Endothelial cell of umbilical vein (primary cell): ENCODE data around the gene DNMT1. TPM values are rescaled to one million over a fixed set of nuclear protein-coding genes. Genes with fewer than 3 reads are reported as not detected.

Experiments used
- BruUV-seq: library from RNA; stranded (reverse); fragments of 400-500 nt; replicated peaks from 2 replicates; lab custom pipeline; 2021; lab: Mats Ljungman, UMichigan
- CTCF ChIA-PET: fragments of 300-600, 350-600 bp; sonication (Branson Sonifier 250); formaldehyde crosslinking; loops from one replicate; lab custom pipeline; 2021; ENCODE audit warnings: antibody characterized with exemption, inconsistent platforms; lab: Charles Lee
- POLR2A ChIA-PET: fragments of 300-600, 350-600 bp; sonication (Branson Sonifier 250); formaldehyde crosslinking; loops from one replicate; lab custom pipeline; 2021; ENCODE audit warnings: antibody characterized with exemption, inconsistent platforms; lab: Charles Lee
- DNase-seq: peaks from one replicate; pipeline ENCODE4 v3.0.0-alpha.2; 2011; ENCODE audit warnings: low read depth, low spot score
- FAIRE-seq: peaks from 2 replicates; lab custom pipeline; 2011; peaks lifted over from hg19 to GRCh38; lab: Jason Lieb, UNC
- H2AFZ ChIP-seq: 2 replicates; pipeline ENCODE4 v1.6.0; 2012; ENCODE audit warnings: low read depth, low read length, control low read depth, inconsistent platforms
- H3K27ac ChIP-seq: 2 replicates; pipeline ENCODE4 v1.5.1; 2011; ENCODE audit warnings: low read depth, mild to moderate bottlenecking, control low read depth, low read length, moderate library complexity; ENCODE audit not compliant: insufficient read depth
- H3K27me3 ChIP-seq, 2 experiments: 2 replicates each; pipeline versions ENCODE4 v1.6.0 to v1.6.1; 2011; ENCODE audit warnings: low read length in 2 of 2, mixed read lengths in 1 of 2; ENCODE audit not compliant: control insufficient read depth in 2 of 2, insufficient read depth in 2 of 2
- H3K36me3 ChIP-seq, 2 experiments: 2 replicates in 1 of 2; 3 replicates in 1 of 2; pipeline ENCODE4 v1.5.1; 2011; ENCODE audit warnings: low read length in 2 of 2, mild to moderate bottlenecking in 1 of 2, moderate library complexity in 1 of 2; ENCODE audit not compliant: control insufficient read depth in 2 of 2, insufficient read depth in 2 of 2; ENCODE audit errors: extremely low read depth in 1 of 2
- H3K4me1 ChIP-seq: 3 replicates; pipeline ENCODE4 v1.5.1; 2011; ENCODE audit warnings: mild to moderate bottlenecking, low read length; ENCODE audit not compliant: control insufficient read depth, insufficient read depth; ENCODE audit errors: extremely low read depth
- H3K4me2 ChIP-seq: 2 replicates; pipeline ENCODE4 v1.6.1; 2011; ENCODE audit warnings: low read length, control low read depth, mixed read lengths; ENCODE audit not compliant: insufficient read depth
- H3K4me3 ChIP-seq, 3 experiments: fragments of 200-600 bp in 1 of 3; sonication (generic), shearing (Covaris generic) in 1 of 3; replicated peaks in 1 of 3; 2 replicates each; pipeline ENCODE4 v1.5.1; 2011 to 2016; ENCODE audit warnings: control low read depth in 3 of 3, low read length in 3 of 3, mild to moderate bottlenecking in 2 of 3, inconsistent platforms in 1 of 3, low read depth in 1 of 3, moderate library complexity in 1 of 3; ENCODE audit not compliant: insufficient read depth in 1 of 3
- H3K79me2 ChIP-seq: 2 replicates; pipeline ENCODE4 v1.6.0; 2012; ENCODE audit warnings: low read length, inconsistent platforms; ENCODE audit not compliant: control insufficient read depth, insufficient read depth
- H3K9ac ChIP-seq: replicated peaks from 2 replicates; pipeline ENCODE3; 2011; ENCODE audit warnings: low read length, control low read depth; ENCODE audit not compliant: insufficient read depth; ENCODE audit errors: extremely low read depth
- H3K9me1 ChIP-seq: replicated peaks from 3 replicates; pipeline ENCODE4 v1.6.0; 2011; ENCODE audit warnings: mild to moderate bottlenecking, low read length; ENCODE audit not compliant: control insufficient read depth, insufficient read depth; ENCODE audit errors: extremely low read depth
- H3K9me3 ChIP-seq: replicated peaks from 2 replicates; pipeline ENCODE4 v1.5.1; 2012; ENCODE audit warnings: low read length, inconsistent platforms; ENCODE audit not compliant: control insufficient read depth, insufficient read depth
- H4K20me1 ChIP-seq: replicated peaks from 2 replicates; pipeline ENCODE3; 2011; ENCODE audit warnings: mild to moderate bottlenecking, low read length; ENCODE audit not compliant: control insufficient read depth, insufficient read depth; ENCODE audit errors: extremely low read depth
- EZH2 ChIP-seq: IDR thresholded peaks from 2 replicates; pipeline ENCODE4 v1.6.1; 2012; ENCODE audit warnings: borderline replicate concordance, low read depth, mild to moderate bottlenecking, moderate library complexity, low read length, inconsistent platforms; ENCODE audit not compliant: severe bottlenecking
- FOS ChIP-seq: IDR thresholded peaks from 2 replicates; pipeline ENCODE4 v1.6.1; 2011; ENCODE audit warnings: mild to moderate bottlenecking, low read length, moderate library complexity, borderline replicate concordance; ENCODE audit not compliant: insufficient read depth
- GATA2 ChIP-seq: IDR thresholded peaks from 2 replicates; pipeline ENCODE4 v1.7.0; 2011; ENCODE audit warnings: low read depth, mild to moderate bottlenecking, moderate library complexity, mixed read lengths, low read length; ENCODE audit not compliant: insufficient read length, insufficient read depth
- JUN ChIP-seq: IDR thresholded peaks from 2 replicates; pipeline ENCODE4 v1.6.1; 2011; ENCODE audit warnings: borderline replicate concordance, low read depth; ENCODE audit not compliant: insufficient read length, insufficient read depth
- MAX ChIP-seq: IDR thresholded peaks from 2 replicates; pipeline ENCODE4 v1.6.1; 2011; ENCODE audit not compliant: insufficient read depth, insufficient read length
- MYC ChIP-seq: IDR thresholded peaks from one replicate; pipeline ENCODE4 v1.6.1; 2011; ENCODE audit warnings: mild to moderate bottlenecking, low read depth, low read length
- POLR2A ChIP-seq: IDR thresholded peaks from 2 replicates; pipeline ENCODE4 v1.6.1; 2012; ENCODE audit warnings: low read depth, mild to moderate bottlenecking, control low read depth, low read length
- POLR2AphosphoS5 ChIP-seq: IDR thresholded peaks from 2 replicates; pipeline ENCODE4 v1.6.1; 2012; ENCODE audit warnings: low read depth, mild to moderate bottlenecking, control low read depth, low read length, moderate library complexity; ENCODE audit not compliant: insufficient read depth
- dilution Hi-C: fragments of 300-500 bp; cut with MboI; formaldehyde crosslinking; loops from one replicate; pipeline ENCODE4 v1.15.0; 2019; ENCODE audit warnings: low sequenced_read_pairs; ENCODE audit not compliant: extremely low pct_ligation_motif_present
- intact Hi-C: fragments of 100-400 bp; cut with micrococcal nuclease; formaldehyde crosslinking; loops from one replicate; pipeline ENCODE4 v1.10.0; 2022
- polyA plus RNA-seq, 4 experiments: library from polyadenylated mRNA; depleted of rRNA in 3 of 4; stranded (reverse) in 3 of 4; unstranded in 1 of 4; fragments of >200 nt; gene quantifications; 2 replicates each; pipeline versions ENCODE4 v1.2.1 to v1.2.3, GENCODE V29; 2011 to 2012; ENCODE audit warnings: missing spikeins in 1 of 4
- total RNA-seq: library from RNA; stranded (reverse); gene quantifications from 2 replicates; pipeline ENCODE4 v1.2.3, GENCODE V29; 2021
- TF ChIP-seq, protein P1 (sequence below), 2 donors: IDR thresholded peaks; 1 replicate in 1 of 2; 2 replicates in 1 of 2; pipeline ENCODE4 v1.5.1; 2011; ENCODE audit warnings: low read length in 2 of 2, mild to moderate bottlenecking in 2 of 2, moderate library complexity in 2 of 2, control low read depth in 1 of 2, inconsistent platforms in 1 of 2, low read depth in 1 of 2; ENCODE audit not compliant: insufficient read depth in 1 of 2; ENCODE audit errors: extremely low read depth in 1 of 2

DNMT1 gene
- total and polyA plus RNA-seq, 2 donors (not counting 3 experiments of a cell fraction or from before 2014, with no cell fraction given) = 53.4 to 165 TPM

DNA sequence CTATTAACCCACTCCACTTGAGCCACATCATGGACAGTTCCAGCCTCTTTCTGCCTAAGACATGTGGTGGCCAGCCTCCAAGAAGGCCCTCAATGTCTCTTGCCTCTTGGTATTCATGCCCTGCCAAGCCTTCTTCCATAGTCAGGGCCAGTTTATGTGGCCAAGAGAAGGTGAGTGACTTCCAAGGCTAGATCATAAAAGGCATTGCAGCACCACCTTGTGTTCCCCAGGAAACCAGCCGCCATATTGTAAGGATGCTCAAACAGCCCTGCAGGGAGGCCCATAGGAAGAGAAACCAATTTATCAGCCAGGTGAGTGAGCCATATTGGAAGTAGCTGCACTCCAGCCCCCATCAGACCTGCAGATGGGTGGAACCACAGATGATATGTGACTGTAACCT, 12.3 kb upstream of the DNMT1 start:
- Histone ChIP-seq H2AFZ (no peak overlapping the region), H3K27ac (no peak overlapping the region), H3K4me3 (no peak overlapping the region), H3K9me3 (no peaks in the 10 kb centered on the region), H3K4me1 (no peaks in the 10 kb centered on the region), H4K20me1 (no peaks in the 10 kb centered on the region), H3K36me3 (no peaks in the 10 kb centered on the region), H3K4me2 (no peak overlapping the region), H3K9ac (no peak overlapping the region), H3K79me2 (no peaks in the 10 kb centered on the region), H3K9me1 (no peaks in the 10 kb centered on the region), H3K27me3 (peaks cover 0 to 1% of the 10 kb centered on the region in 2 experiments)
- no peak for DNase-seq
- ChIA-PET CTCF (interaction anchor here (0.6 to 1.3 kb wide), 2 partner anchors 13 kb away, joined by 3 read pairs; no protein-coding TSS in a partner anchor), POLR2A (no interaction called here)
- no TSS peak for BruUV-seq
- dilution Hi-C loops (no loop called here), intact Hi-C loops (no loop called here)
- no peak for FAIRE-seq
- TF ChIP-seq FOS (no peak), JUN (no peak), MYC (no peak), POLR2A (no peak), POLR2AphosphoS5 (no peak), GATA2 (no peak), EZH2 (no peak), MAX (no peak)
- TF ChIP-seq, protein P1, sequence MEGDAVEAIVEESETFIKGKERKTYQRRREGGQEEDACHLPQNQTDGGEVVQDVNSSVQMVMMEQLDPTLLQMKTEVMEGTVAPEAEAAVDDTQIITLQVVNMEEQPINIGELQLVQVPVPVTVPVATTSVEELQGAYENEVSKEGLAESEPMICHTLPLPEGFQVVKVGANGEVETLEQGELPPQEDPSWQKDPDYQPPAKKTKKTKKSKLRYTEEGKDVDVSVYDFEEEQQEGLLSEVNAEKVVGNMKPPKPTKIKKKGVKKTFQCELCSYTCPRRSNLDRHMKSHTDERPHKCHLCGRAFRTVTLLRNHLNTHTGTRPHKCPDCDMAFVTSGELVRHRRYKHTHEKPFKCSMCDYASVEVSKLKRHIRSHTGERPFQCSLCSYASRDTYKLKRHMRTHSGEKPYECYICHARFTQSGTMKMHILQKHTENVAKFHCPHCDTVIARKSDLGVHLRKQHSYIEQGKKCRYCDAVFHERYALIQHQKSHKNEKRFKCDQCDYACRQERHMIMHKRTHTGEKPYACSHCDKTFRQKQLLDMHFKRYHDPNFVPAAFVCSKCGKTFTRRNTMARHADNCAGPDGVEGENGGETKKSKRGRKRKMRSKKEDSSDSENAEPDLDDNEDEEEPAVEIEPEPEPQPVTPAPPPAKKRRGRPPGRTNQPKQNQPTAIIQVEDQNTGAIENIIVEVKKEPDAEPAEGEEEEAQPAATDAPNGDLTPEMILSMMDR (IDR thresholded peaks at IDR 0.05; ENCODE audit: extremely low read depth in 1 of 2, insufficient read depth in 1 of 2, low read depth in 1 of 2, low read length in 2 of 2) = no peak
